OCI-LY7 (cell line): Measurements from ENCODE around the gene MXD4.

ENCODE experiments used
- CTCF ChIP-seq: fragments of 200-600 bp; sonication (generic); conservative IDR thresholded peaks from 2 replicates; pipeline ENCODE4 v1.5.1; 2014; ENCODE audit warnings: mild to moderate bottlenecking, antibody characterized with exemption, low read length, moderate library complexity, mixed read lengths
- EZH2phosphoT487 ChIP-seq: fragments of 200-600 bp; sonication (generic); IDR thresholded peaks from 2 replicates; pipeline ENCODE4 v1.6.1; 2018; ENCODE audit warnings: low read depth, borderline replicate concordance, mild to moderate bottlenecking, mixed run types, antibody characterized with exemption, low read length, moderate library complexity, mixed read lengths

DNA sequence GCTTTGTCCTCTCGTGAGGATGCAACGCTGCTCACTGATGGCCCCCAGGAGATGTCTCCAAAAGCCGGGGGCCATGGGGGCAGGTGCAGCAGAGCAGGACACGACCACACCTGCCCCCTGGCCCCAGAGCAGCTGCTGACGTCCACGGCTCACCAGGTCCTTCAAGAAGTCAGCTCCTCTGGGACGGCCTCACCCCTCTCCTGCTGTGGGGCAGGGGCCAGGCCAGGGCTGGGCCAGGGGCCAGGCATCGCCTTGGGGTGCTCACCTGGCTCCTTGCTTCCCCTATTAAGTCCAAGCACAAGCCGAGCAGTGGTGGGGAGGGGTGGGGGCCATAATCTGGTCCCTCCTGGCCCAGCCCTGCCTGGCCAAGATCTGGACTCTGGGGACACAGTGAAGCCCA lies 28.6 kb upstream of the MXD4 start:
- TF ChIP-seq CTCF = no peak
- TF ChIP-seq EZH2phosphoT487 = no peak
